Neural crest cell (in vitro differentiated cells): ENCODE results near the gene CALHM4. TPM values are rescaled to one million over a fixed set of nuclear protein-coding genes. Genes with fewer than 3 reads are reported as not detected.

Experiments
- DNase-seq: peaks from one replicate; pipeline ENCODE4 v3.0.0; 2021; ENCODE audit warnings: low read depth, mixed read lengths, low spot score
- H3K27ac Mint-ChIP-seq: one replicate; pipeline ENCODE4 v1.8.0; 2021; ENCODE audit warnings: mild to moderate bottlenecking, mixed read lengths; ENCODE audit not compliant: unreplicated experiment
- H3K27me3 Mint-ChIP-seq: 2 replicates; pipeline ENCODE4 v1.8.0; 2021; ENCODE audit warnings: low read depth, mild to moderate bottlenecking, mixed read lengths
- H3K36me3 Mint-ChIP-seq: 2 replicates; pipeline ENCODE4 v1.8.0; 2021; ENCODE audit warnings: low read depth, mild to moderate bottlenecking, mixed read lengths
- H3K4me1 Mint-ChIP-seq: 2 replicates; pipeline ENCODE4 v1.8.0; 2021; ENCODE audit warnings: mixed read lengths
- H3K4me3 Mint-ChIP-seq: one replicate; pipeline ENCODE4 v1.8.0; 2021; ENCODE audit warnings: mild to moderate bottlenecking, mixed read lengths
- H3K9me3 Mint-ChIP-seq: 2 replicates; pipeline ENCODE4 v1.8.0; 2021; ENCODE audit warnings: mixed read lengths
- long read RNA-seq: library from polyadenylated mRNA; unstranded; transcript quantifications from one replicate; pipeline ENCODE4 v2.0.0, GENCODE V29; 2020
- total RNA-seq: library from RNA; stranded (reverse); gene quantifications from 2 replicates; pipeline ENCODE4 v1.2.1, GENCODE V29; 2021
- TF ChIP-seq, protein P1 (sequence below): fragments of 200-600 bp; sonication (generic); conservative IDR thresholded peaks from 2 replicates; pipeline ENCODE4 v1.5.0; 2021; ENCODE audit warnings: antibody characterized with exemption, mild to moderate bottlenecking

Gene CALHM4, protein sequence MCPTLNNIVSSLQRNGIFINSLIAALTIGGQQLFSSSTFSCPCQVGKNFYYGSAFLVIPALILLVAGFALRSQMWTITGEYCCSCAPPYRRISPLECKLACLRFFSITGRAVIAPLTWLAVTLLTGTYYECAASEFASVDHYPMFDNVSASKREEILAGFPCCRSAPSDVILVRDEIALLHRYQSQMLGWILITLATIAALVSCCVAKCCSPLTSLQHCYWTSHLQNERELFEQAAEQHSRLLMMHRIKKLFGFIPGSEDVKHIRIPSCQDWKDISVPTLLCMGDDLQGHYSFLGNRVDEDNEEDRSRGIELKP
- total RNA-seq: not detected in 2 replicates
- long read RNA-seq: 0 reads

DNA sequence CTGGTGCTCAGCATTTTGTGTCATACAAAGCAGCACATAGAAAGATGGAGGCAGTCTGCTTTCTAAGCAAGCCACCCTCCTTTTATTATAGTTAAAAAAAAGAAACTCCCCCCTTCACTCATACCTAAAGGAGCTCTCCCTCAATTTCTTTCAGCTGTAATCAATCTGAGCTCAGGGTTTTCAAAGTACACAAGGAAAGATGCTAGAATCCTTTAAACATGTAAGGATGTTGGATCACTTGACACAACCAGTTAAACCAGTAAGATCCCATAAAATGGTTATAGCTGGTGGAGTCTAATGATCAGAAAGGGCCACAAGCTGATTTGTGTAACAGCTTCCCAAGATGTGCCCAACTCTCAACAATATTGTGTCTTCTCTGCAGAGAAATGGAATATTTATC lies at the start of gene CALHM4:
TSS of gene CALHM4 (plus strand) at position 301 of the 400 bp plus-strand sequence. CDS start at position 344, 43 bp downstream.
- Mint-ChIP-seq H3K27me3 (peaks cover 10% of the 10 kb centered on the region), H3K9me3 (no peaks in the 10 kb centered on the region), H3K4me1 (peaks cover 6% of the 10 kb centered on the region), H3K27ac (no peak within 1 kb of the TSS), H3K36me3 (no peaks in the 10 kb centered on the region), H3K4me3 (no peak within 1 kb of the TSS)
- no peak for DNase-seq
- TF ChIP-seq, protein P1, sequence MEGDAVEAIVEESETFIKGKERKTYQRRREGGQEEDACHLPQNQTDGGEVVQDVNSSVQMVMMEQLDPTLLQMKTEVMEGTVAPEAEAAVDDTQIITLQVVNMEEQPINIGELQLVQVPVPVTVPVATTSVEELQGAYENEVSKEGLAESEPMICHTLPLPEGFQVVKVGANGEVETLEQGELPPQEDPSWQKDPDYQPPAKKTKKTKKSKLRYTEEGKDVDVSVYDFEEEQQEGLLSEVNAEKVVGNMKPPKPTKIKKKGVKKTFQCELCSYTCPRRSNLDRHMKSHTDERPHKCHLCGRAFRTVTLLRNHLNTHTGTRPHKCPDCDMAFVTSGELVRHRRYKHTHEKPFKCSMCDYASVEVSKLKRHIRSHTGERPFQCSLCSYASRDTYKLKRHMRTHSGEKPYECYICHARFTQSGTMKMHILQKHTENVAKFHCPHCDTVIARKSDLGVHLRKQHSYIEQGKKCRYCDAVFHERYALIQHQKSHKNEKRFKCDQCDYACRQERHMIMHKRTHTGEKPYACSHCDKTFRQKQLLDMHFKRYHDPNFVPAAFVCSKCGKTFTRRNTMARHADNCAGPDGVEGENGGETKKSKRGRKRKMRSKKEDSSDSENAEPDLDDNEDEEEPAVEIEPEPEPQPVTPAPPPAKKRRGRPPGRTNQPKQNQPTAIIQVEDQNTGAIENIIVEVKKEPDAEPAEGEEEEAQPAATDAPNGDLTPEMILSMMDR: no peak

DNA sequence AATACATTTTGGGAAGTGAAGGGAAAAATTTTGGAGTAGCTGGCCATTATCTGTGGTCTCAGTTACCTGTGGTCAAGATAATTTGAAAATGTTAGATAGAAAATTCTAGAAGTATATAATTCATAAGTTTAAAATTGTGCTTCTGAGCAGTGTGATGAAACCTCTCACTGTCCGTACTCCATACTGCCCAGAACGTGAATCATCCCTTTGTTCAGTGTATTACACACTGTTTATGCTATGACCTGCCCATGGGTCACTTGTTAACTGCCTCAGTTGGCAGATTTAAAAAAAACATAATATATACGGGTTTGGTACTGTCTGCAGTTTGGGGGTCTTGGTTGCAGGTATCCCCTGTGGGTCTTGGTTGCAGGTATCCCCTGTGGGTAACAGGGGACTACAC lies 46.2 kb upstream of the CALHM4 start:
- H3K9me3 Mint-ChIP-seq: peaks cover 33% of the 10 kb centered on the region
- H3K4me1 Mint-ChIP-seq: peaks cover 12% of the 10 kb centered on the region
- peaks cover 5% of the 10 kb centered on the region for H3K27me3 Mint-ChIP-seq
- DNase-seq: no peak
- peaks cover 11% of the 10 kb centered on the region for H3K36me3 Mint-ChIP-seq
- H3K4me3 Mint-ChIP-seq: no peak overlapping the region
- TF ChIP-seq, protein P1: no peak
- no peak overlapping the region for H3K27ac Mint-ChIP-seq

DNA sequence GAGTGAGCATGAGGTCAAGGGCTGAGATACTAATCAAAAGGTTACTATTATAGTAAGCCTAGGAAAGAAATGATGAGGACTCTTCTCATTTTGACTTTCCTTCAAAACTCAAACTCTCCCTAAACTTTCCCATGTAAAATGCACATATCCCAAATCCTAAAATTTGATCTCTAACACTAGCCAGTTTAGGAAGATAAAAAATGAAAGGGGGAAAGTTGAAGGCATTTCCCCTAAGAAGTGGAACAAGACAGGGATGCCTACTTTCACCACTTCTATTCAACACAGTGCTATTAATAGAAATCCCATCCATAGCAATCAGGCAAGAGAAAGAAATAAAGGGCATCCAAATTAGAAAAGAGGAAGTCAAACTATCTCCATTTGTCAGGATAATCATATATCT lies 45.0 kb upstream of the CALHM4 start:
- TF ChIP-seq, protein P1: no peak
- H3K4me1 Mint-ChIP-seq: peaks cover 18% of the 10 kb centered on the region
- H3K9me3 Mint-ChIP-seq: peaks cover 24% of the 10 kb centered on the region

DNA sequence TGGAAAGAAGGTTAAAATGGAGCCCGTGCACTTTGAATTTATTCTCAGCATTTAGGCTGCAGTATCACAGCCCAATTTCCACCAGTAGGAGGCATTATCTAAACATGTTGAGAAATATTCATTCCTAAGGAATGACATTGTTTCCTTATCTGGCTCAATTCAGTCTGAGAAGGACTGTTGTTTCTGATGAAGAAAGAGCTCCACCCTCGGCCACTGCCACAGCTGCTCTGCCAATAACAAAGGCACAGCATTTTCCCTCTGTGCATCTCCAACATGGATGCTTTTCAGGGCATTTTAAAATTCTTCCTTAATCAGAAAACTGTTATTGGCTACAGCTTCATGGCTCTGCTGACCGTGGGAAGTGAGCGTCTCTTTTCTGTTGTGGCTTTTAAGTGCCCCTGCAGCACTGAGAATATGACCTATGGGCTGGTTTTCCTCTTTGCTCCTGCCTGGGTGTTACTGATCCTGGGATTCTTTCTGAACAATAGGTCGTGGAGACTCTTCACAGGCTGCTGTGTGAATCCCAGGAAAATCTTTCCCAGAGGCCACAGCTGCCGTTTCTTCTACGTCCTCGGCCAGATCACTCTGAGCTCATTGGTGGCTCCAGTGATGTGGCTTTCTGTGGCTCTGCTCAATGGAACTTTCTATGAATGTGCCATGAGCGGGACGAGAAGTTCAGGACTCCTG lies 42.0 kb upstream of the CALHM4 start, which contains the start of gene CALHM5:
TSS of gene CALHM5 (plus strand) at position 216 of the 687 bp plus-strand sequence. CDS start at position 274, 58 bp downstream.
- no peak for DNase-seq

More for the DNA sequence above, 45.0 kb upstream of the CALHM4 start:
- peaks cover 2% of the 10 kb centered on the region for H3K27me3 Mint-ChIP-seq
- DNase-seq: no peak
- H3K36me3 Mint-ChIP-seq: peaks cover 5% of the 10 kb centered on the region
- H3K27ac Mint-ChIP-seq: no peak overlapping the region
- H3K4me3 Mint-ChIP-seq: no peak overlapping the region

DNA sequence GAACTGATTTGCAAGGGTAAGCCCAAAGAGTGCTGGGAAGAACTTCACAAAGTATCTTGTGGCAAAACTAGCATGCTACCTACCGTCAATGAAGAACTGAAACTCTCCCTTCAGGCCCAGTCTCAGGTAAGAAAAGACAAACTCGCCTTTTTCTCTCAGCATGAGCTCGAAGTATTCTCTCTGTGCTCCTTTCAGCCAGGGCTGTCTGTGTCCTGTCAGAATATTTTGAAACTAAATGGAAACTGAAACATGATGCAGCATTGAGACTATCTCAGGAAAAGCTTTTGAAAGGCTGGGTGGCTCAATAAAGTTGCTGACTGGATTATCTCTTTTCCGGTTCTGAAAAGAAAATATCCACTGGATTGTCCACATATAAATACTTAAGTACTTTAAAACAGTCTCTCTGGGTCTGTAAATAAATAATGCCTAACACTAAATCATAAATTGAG lies 41.4 kb upstream of the CALHM4 start:
- Mint-ChIP-seq H3K27me3 (no peaks in the 10 kb centered on the region), H3K4me1 (peaks cover 18% of the 10 kb centered on the region), H3K27ac (peak overlapping the region; percentile 88), H3K9me3 (peaks cover 13% of the 10 kb centered on the region), H3K4me3 (peak overlapping the region; percentile 8), H3K36me3 (no peaks in the 10 kb centered on the region)
- DNase-seq: no peak
- TF ChIP-seq, protein P1: no peak

More for the DNA sequence above, 42.0 kb upstream of the CALHM4 start, which contains the start of gene CALHM5:
- Mint-ChIP-seq H3K4me1 (peaks cover 18% of the 10 kb centered on the region), H3K27ac (peak within 1 kb of the TSS; percentile 88), H3K27me3 (no peaks in the 10 kb centered on the region), H3K36me3 (no peaks in the 10 kb centered on the region), H3K4me3 (peak within 1 kb of the TSS; percentile 8), H3K9me3 (peaks cover 13% of the 10 kb centered on the region)
- TF ChIP-seq, protein P1: peak; percentile 65
